GM23248 (cell line): Measurements from ENCODE around the gene AKR7A2. TPM values are rescaled to one million over a fixed set of nuclear protein-coding genes. Genes with fewer than 3 reads are reported as not detected.

Experiments
- DNase-seq: peaks from one replicate; pipeline ENCODE4 v3.0.0-alpha.2; 2015
- H2AFZ ChIP-seq: fragments of 200-600 bp; sonication (generic); 2 replicates; pipeline ENCODE4 v1.6.1; 2016; ENCODE audit warnings: antibody characterized with exemption
- H3F3A ChIP-seq: fragments of 200-600 bp; sonication (generic); 2 replicates; pipeline ENCODE4 v1.6.1; 2016; ENCODE audit warnings: mild to moderate bottlenecking, antibody characterized with exemption, mixed run types; ENCODE audit not compliant: insufficient read depth
- H3K27ac ChIP-seq: fragments of 200-600 bp; sonication (generic); 2 replicates; pipeline ENCODE4 v1.5.1; 2016; ENCODE audit warnings: mild to moderate bottlenecking
- H3K27me3 ChIP-seq: fragments of 200-600 bp; sonication (generic); replicated peaks from 2 replicates; pipeline ENCODE4 v1.6.1; 2016; ENCODE audit warnings: mild to moderate bottlenecking; ENCODE audit not compliant: insufficient read depth
- H3K36me3 ChIP-seq: fragments of 200-600 bp; sonication (generic); 2 replicates; pipeline ENCODE4 v1.6.1; 2016; ENCODE audit warnings: low read depth, mild to moderate bottlenecking
- H3K4me1 ChIP-seq: fragments of 200-600 bp; sonication (generic); 2 replicates; pipeline ENCODE4 v1.6.1; 2016; ENCODE audit warnings: mild to moderate bottlenecking; ENCODE audit not compliant: insufficient read depth
- H3K4me2 ChIP-seq: fragments of 200-600 bp; sonication (generic); one replicate; pipeline ENCODE4 v1.6.1; 2016; ENCODE audit warnings: mild to moderate bottlenecking; ENCODE audit not compliant: unreplicated experiment
- H3K4me3 ChIP-seq: fragments of 200-600 bp; sonication (generic); 2 replicates; pipeline ENCODE4 v1.5.1; 2016; ENCODE audit warnings: mild to moderate bottlenecking
- H3K79me2 ChIP-seq: fragments of 200-600 bp; sonication (generic); 2 replicates; pipeline ENCODE4 v1.6.1; 2016; ENCODE audit warnings: mild to moderate bottlenecking; ENCODE audit not compliant: insufficient read depth
- H3K9ac ChIP-seq: fragments of 200-600 bp; sonication (generic); 2 replicates; pipeline ENCODE4 v1.6.1; 2016; ENCODE audit warnings: mild to moderate bottlenecking
- H3K9me2 ChIP-seq: fragments of 200-600 bp; sonication (generic); 2 replicates; pipeline ENCODE4 v1.6.1; 2016; ENCODE audit warnings: mixed run types, mild to moderate bottlenecking, moderate library complexity; ENCODE audit not compliant: insufficient read depth
- H3K9me3 ChIP-seq: fragments of 200-600 bp; sonication (generic); one replicate; pipeline ENCODE4 v1.6.1; 2017; ENCODE audit warnings: low read depth
- H4K20me1 ChIP-seq: fragments of 200-600 bp; sonication (generic); 2 replicates; pipeline ENCODE4 v1.6.0; 2016; ENCODE audit not compliant: insufficient read depth
- EZH2 ChIP-seq: fragments of 200-600 bp; sonication (generic); IDR thresholded peaks from 2 replicates; pipeline ENCODE4 v1.6.1; 2018; ENCODE audit warnings: antibody characterized with exemption, mild to moderate bottlenecking; ENCODE audit not compliant: insufficient read depth, poor library complexity, severe bottlenecking
- EZH2phosphoT487 ChIP-seq: fragments of 200-600 bp; sonication (generic); IDR thresholded peaks from 2 replicates; pipeline ENCODE4 v1.6.1; 2018; ENCODE audit warnings: antibody characterized with exemption, moderate library complexity, mild to moderate bottlenecking, low read depth; ENCODE audit not compliant: insufficient read depth
- WGBS, 2 experiments: methylation state at CpG; one replicate each; pipeline ENCODE4 v1.1.6; 2015 to 2017; ENCODE audit warnings: low lambda C conversion rate in 2 of 2, low coverage in 1 of 2; ENCODE audit errors: missing lambda C conversion rate in 2 of 2; 5-methylcytosine and 5-hydroxymethylcytosine counted together
- in situ Hi-C: fragments of 300-500 bp; cut with MboI; formaldehyde crosslinking; loops from 2 replicates; pipeline ENCODE4 v1.15.0; 2020
- polyA plus RNA-seq: library from polyadenylated mRNA; unstranded; fragments of >200 nt; fragmentation: Nextera tagmentation; extraction: Ambion mirVana; gene quantifications from 2 replicates; pipeline ENCODE4 v1.2.1, GENCODE V29; 2016
- total RNA-seq: library from RNA; depleted of rRNA; stranded (reverse); fragments of >200 nt; shearing (Covaris generic); gene quantifications from 2 replicates; pipeline ENCODE4 v1.2.3, GENCODE V29; 2014

AKR7A2 gene
- total and polyA plus RNA-seq, 2 experiments from 2014 or later = 93.1 to 97.1 TPM

- in situ Hi-C loops = no loop called here
- Histone ChIP-seq H2AFZ (no peak overlapping the region), H3F3A (0 out of 2 replicates have a peak, but pooled peaks cover 8% of the 10 kb centered on the region), H3K9me3 (no peaks in the 10 kb centered on the region), H3K27me3 (no peaks in the 10 kb centered on the region), H3K9ac (peak overlapping the region; percentile 8; the same call in 1 of the 2 replicates), H4K20me1 (no peaks in the 10 kb centered on the region; the same call in 1 of the 2 replicates), H3K79me2 (peaks cover 35% of the 10 kb centered on the region), H3K36me3 (peaks cover 21% of the 10 kb centered on the region; the same call in 1 of the 2 replicates), H3K4me2 (peak overlapping the region; percentile 5), H3K4me1 (peaks cover 16% of the 10 kb centered on the region), H3K9me2 (no peaks in the 10 kb centered on the region), H3K4me3 (no peak overlapping the region), H3K27ac (peak overlapping the region; percentile 31)
- whole genome bisulfite sequencing, 2 experiments = 80 to 81% methylated on average over 6 of the region's 6 CpGs
- no peak for TF ChIP-seq EZH2phosphoT487
- TF ChIP-seq EZH2 = no peak
- DNase-seq = peak; percentile 94
Measured at GRCh38 chr1:19309123-19309813, 2.7 kb downstream of the AKR7A2 start.

- no peak for DNase-seq
- no peak overlapping the region for H3K9ac ChIP-seq
- peaks cover 35% of the 10 kb centered on the region for H3K79me2 ChIP-seq
- H3K27ac ChIP-seq = no peak overlapping the region
- no peak for TF ChIP-seq EZH2phosphoT487
- TF ChIP-seq EZH2 = no peak
- H2AFZ ChIP-seq = no peak overlapping the region
- no peak overlapping the region for H3K4me3 ChIP-seq
- H3K36me3 ChIP-seq = peaks cover 26% of the 10 kb centered on the region; the same call in 1 of the 2 replicates
- peaks cover 16% of the 10 kb centered on the region for H3K4me1 ChIP-seq
- H3K4me2 ChIP-seq = no peak overlapping the region
- no peaks in the 10 kb centered on the region for H3K9me2 ChIP-seq
- 0 out of 2 replicates have a peak, but pooled peaks cover 8% of the 10 kb centered on the region for H3F3A ChIP-seq
- 96 to 97% methylated on average over 3 of the region's 3 CpGs for whole genome bisulfite sequencing, 2 experiments
- no peaks in the 10 kb centered on the region for H3K27me3 ChIP-seq
- no peaks in the 10 kb centered on the region; the same call in 1 of the 2 replicates for H4K20me1 ChIP-seq
- in situ Hi-C loops = no loop called here
- no peaks in the 10 kb centered on the region for H3K9me3 ChIP-seq
Measured at GRCh38 chr1:19308509-19308907, 3.4 kb downstream of the AKR7A2 start.

- Histone ChIP-seq H3K4me1 (peaks cover 15% of the 10 kb centered on the region), H3K9ac (no peak overlapping the region), H4K20me1 (no peaks in the 10 kb centered on the region; the same call in 1 of the 2 replicates), H2AFZ (no peak overlapping the region), H3F3A (0 out of 2 replicates have a peak, but pooled peaks cover 3% of the 10 kb centered on the region), H3K36me3 (peaks cover 31% of the 10 kb centered on the region; the same call in 1 of the 2 replicates), H3K9me2 (no peaks in the 10 kb centered on the region), H3K4me3 (no peak overlapping the region), H3K79me2 (peaks cover 31% of the 10 kb centered on the region), H3K9me3 (no peaks in the 10 kb centered on the region), H3K4me2 (no peak overlapping the region), H3K27me3 (no peaks in the 10 kb centered on the region), H3K27ac (no peak overlapping the region)
- in situ Hi-C loops = no loop called here
- no peak for TF ChIP-seq EZH2
- no peak for TF ChIP-seq EZH2phosphoT487
- DNase-seq = no peak
- WGBS, 2 experiments = 89% methylated on average over 10 of the region's 10 CpGs
Measured at GRCh38 chr1:19307794-19308508, 4.0 kb downstream of the AKR7A2 start.

DNA sequence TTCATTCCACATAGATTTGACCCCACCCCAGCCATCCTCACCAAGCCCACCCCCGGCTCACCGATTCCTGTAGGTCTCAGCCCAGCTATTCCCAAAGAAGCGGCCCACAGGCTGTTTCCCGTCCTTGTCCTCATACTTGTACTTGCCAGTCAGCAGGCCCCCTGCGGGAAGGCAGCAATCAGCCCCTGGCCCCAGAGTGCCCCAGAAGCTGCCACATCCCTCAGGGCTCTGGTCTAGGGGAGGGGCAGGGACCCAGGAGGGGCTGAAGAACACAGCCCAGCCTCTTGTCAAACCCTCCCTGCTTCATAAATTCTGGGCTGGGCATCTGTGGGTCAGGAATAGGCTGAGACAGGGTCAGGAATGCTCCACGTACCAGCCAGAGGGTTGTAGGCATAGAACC is 5.0 kb downstream of the AKR7A2 start:
- Histone ChIP-seq H3K4me1 (peaks cover 11% of the 10 kb centered on the region), H3K27ac (no peak overlapping the region), H3K79me2 (peaks cover 31% of the 10 kb centered on the region), H4K20me1 (no peaks in the 10 kb centered on the region; the same call in 1 of the 2 replicates), H3K36me3 (peaks cover 33% of the 10 kb centered on the region; the same call in 1 of the 2 replicates), H3K4me3 (no peak overlapping the region), H3K9me3 (no peaks in the 10 kb centered on the region), H3K4me2 (no peak overlapping the region), H2AFZ (no peak overlapping the region), H3K27me3 (no peaks in the 10 kb centered on the region), H3F3A (no peaks in the 10 kb centered on the region), H3K9me2 (no peaks in the 10 kb centered on the region), H3K9ac (no peak overlapping the region)
- WGBS, 2 experiments = 81 to 87% methylated on average over 5 to 6 of the region's 6 CpGs
- TF ChIP-seq EZH2phosphoT487 (no peak), EZH2 (no peak)
- in situ Hi-C loops = no loop called here
- DNase-seq = no peak
